Breast epithelium (tissue), 4 donors: ENCODE data around the gene ATXN10. TPM values are rescaled to one million over a fixed set of nuclear protein-coding genes. Genes with fewer than 3 reads are reported as not detected.
"Not testable (repeated sequence)": the region's sequence is repeated elsewhere in the genome, so short reads cannot be mapped to it uniquely, and the experiment has no call there.

ENCODE experiments used
- DNase-seq, 2 donors: peaks; one replicate each; pipeline ENCODE4 v3.0.0-alpha.2; 2019; ENCODE audit warnings: low spot score in 2 of 2
- H3K27ac ChIP-seq, 2 donors: fragments of 200-600 bp; sonication (generic) in 1 of 2; one replicate each; pipeline ENCODE4 v1.5.1; 2016 to 2019; ENCODE audit warnings: mild to moderate bottlenecking in 1 of 2
- H3K27me3 ChIP-seq, 2 donors: fragments of 200-600 bp; sonication (generic) in 1 of 2; one replicate each; pipeline versions ENCODE4 v1.5.1 to v1.6.0; 2017 to 2019; ENCODE audit warnings: control low read depth in 1 of 2, mild to moderate bottlenecking in 1 of 2
- H3K36me3 ChIP-seq: fragments of 200-600 bp; one replicate; pipeline ENCODE4 v1.5.1; 2019
- H3K4me1 ChIP-seq, 2 donors: fragments of 200-600 bp; sonication (generic); one replicate each; pipeline ENCODE4 v1.5.1; 2016 to 2019; ENCODE audit warnings: control low read depth in 1 of 2
- H3K4me3 ChIP-seq, 3 donors: fragments of 200-600 bp; sonication (generic); 1 replicate in 2 of 3; 2 replicates in 1 of 3; pipeline ENCODE4 v1.5.1; 2016 to 2019; ENCODE audit warnings: mild to moderate bottlenecking in 3 of 3, moderate library complexity in 2 of 3
- H3K9me3 ChIP-seq, 2 donors: fragments of 200-600 bp; sonication (generic) in 1 of 2; one replicate each; pipeline ENCODE4 v1.5.1; 2016 to 2019; ENCODE audit warnings: control low read depth in 1 of 2
- POLR2A ChIP-seq: fragments of 450-650 bp; IDR thresholded peaks from one replicate; pipeline ENCODE4 v1.6.1; 2016; ENCODE audit warnings: antibody characterized with exemption, mild to moderate bottlenecking, moderate library complexity
- POLR2AphosphoS5 ChIP-seq, 3 donors: sonication (generic); formaldehyde crosslinking; IDR thresholded peaks; one replicate each; pipeline ENCODE4 v1.6.1; 2017; ENCODE audit warnings: antibody characterized with exemption in 3 of 3
- intact Hi-C: fragments of 100-400 bp; cut with DNase I; formaldehyde crosslinking; loops from one replicate; pipeline ENCODE4 v1.15.1; 2023; ENCODE audit warnings: low total_unique reads
- total RNA-seq, 3 donors: library from RNA; depleted of rRNA; stranded (reverse); fragments of >200 nt; gene quantifications; one replicate each; pipeline ENCODE4 v1.1.0, GENCODE V29; 2016
- TF ChIP-seq, protein P1 (sequence below), 3 donors: fragments of 450-650 bp; IDR thresholded peaks; one replicate each; pipeline ENCODE4 v1.5.1; 2016 to 2017; ENCODE audit warnings: antibody characterized with exemption in 3 of 3, mild to moderate bottlenecking in 3 of 3, moderate library complexity in 3 of 3

Gene ATXN10
- total RNA-seq, 3 donors from 2014 or later, result 78.6 to 145 (median 138) TPM

- Histone ChIP-seq H3K36me3 (no peaks in the 10 kb centered on the region), H3K27me3 (no peaks in the 10 kb centered on the region), H3K4me1 (no peaks in the 10 kb centered on the region), H3K4me3 (no peak overlapping the region), H3K9me3 (no peaks in the 10 kb centered on the region), H3K27ac (no peak overlapping the region)
- DNase-seq, result no peak
- intact Hi-C loops, result no loop called here
- TF ChIP-seq POLR2AphosphoS5 (IDR thresholded peaks at IDR 0.05) (no peak), POLR2A (no peak)
- TF ChIP-seq, protein P1, sequence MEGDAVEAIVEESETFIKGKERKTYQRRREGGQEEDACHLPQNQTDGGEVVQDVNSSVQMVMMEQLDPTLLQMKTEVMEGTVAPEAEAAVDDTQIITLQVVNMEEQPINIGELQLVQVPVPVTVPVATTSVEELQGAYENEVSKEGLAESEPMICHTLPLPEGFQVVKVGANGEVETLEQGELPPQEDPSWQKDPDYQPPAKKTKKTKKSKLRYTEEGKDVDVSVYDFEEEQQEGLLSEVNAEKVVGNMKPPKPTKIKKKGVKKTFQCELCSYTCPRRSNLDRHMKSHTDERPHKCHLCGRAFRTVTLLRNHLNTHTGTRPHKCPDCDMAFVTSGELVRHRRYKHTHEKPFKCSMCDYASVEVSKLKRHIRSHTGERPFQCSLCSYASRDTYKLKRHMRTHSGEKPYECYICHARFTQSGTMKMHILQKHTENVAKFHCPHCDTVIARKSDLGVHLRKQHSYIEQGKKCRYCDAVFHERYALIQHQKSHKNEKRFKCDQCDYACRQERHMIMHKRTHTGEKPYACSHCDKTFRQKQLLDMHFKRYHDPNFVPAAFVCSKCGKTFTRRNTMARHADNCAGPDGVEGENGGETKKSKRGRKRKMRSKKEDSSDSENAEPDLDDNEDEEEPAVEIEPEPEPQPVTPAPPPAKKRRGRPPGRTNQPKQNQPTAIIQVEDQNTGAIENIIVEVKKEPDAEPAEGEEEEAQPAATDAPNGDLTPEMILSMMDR (IDR thresholded peaks at IDR 0.05), result no peak
These were observed 37.6 kb downstream of the ATXN10 start for GRCh38 chr22:45709060-45709739.

GRCh38 chr22:45709866-45710265 lies 38.2 kb downstream of the ATXN10 start:
- Histone ChIP-seq H3K4me1 (no peaks in the 10 kb centered on the region), H3K27me3 (no peaks in the 10 kb centered on the region), H3K27ac (no peak overlapping the region), H3K36me3 (no peaks in the 10 kb centered on the region), H3K4me3 (no peak overlapping the region), H3K9me3 (no peaks in the 10 kb centered on the region)
- intact Hi-C loops, result no loop called here
- TF ChIP-seq POLR2A (no peak), POLR2AphosphoS5 (IDR thresholded peaks at IDR 0.05) (no peak)
- TF ChIP-seq, protein P1 (IDR thresholded peaks at IDR 0.05), result no peak
- DNase-seq, result no peak

GRCh38 chr22:45710469-45710868 lies 38.8 kb downstream of the ATXN10 start:
- H3K27ac ChIP-seq, result no peak overlapping the region
- no peaks in the 10 kb centered on the region for H3K4me1 ChIP-seq
- intact Hi-C loops, result no loop called here
- no peaks in the 10 kb centered on the region for H3K27me3 ChIP-seq
- H3K9me3 ChIP-seq, result no peaks in the 10 kb centered on the region
- TF ChIP-seq POLR2A (no peak), POLR2AphosphoS5 (IDR thresholded peaks at IDR 0.05) (no peak)
- TF ChIP-seq, protein P1 (IDR thresholded peaks at IDR 0.05), result no peak
- H3K36me3 ChIP-seq, result no peaks in the 10 kb centered on the region
- no peak overlapping the region for H3K4me3 ChIP-seq
- DNase-seq, result no peak

- H3K4me3 ChIP-seq, intact Hi-C loops, H3K9me3 ChIP-seq, H3K4me1 ChIP-seq, H3K27ac ChIP-seq, H3K36me3 ChIP-seq, H3K27me3 ChIP-seq, DNase-seq: not testable (repeated sequence)
These were observed 42.8 kb downstream of the ATXN10 start for GRCh38 chr22:45714390-45714789.

DNA sequence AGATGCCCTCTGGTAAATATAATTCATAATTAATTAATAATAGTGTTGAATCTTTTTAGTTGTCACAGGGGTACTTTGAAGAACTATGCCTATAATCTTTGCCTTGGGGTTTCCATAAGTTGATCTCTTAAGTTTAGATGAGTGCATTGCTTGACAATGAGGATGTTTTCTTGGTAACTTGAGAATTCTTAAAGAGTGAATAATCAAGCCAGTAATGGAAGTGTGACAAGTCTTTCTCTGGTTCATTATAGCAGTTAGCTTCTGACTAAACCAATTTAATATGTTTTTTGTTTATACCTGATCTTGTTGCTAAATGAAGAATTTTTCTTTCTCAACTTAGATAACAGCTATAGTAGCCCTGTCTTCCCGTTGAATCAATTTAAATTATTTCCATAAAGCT lies 46.2 kb downstream of the ATXN10 start:
- H3K36me3 ChIP-seq, result no peaks in the 10 kb centered on the region
- TF ChIP-seq, protein P1 (IDR thresholded peaks at IDR 0.05), result no peak
- no peak for TF ChIP-seq POLR2AphosphoS5 (IDR thresholded peaks at IDR 0.05)
- no peak for TF ChIP-seq POLR2A
- intact Hi-C loops, result no loop called here
- H3K27ac ChIP-seq, result no peak overlapping the region
- H3K4me1 ChIP-seq, result no peaks in the 10 kb centered on the region
- no peak for DNase-seq
- no peaks in the 10 kb centered on the region for H3K27me3 ChIP-seq
- no peak overlapping the region for H3K4me3 ChIP-seq
- no peaks in the 10 kb centered on the region for H3K9me3 ChIP-seq

- DNase-seq, result no peak
- TF ChIP-seq POLR2AphosphoS5 (IDR thresholded peaks at IDR 0.05) (no peak), POLR2A (no peak)
- TF ChIP-seq, protein P1 (IDR thresholded peaks at IDR 0.05), result no peak
These were observed 46.8 kb downstream of the ATXN10 start for GRCh38 chr22:45718391-45718790.

More at GRCh38 chr22:45718391-45718790, 46.8 kb downstream of the ATXN10 start:
- intact Hi-C loops, result no loop called here
- H3K36me3 ChIP-seq, result no peaks in the 10 kb centered on the region
- H3K4me1 ChIP-seq, result no peaks in the 10 kb centered on the region
- no peak overlapping the region for H3K27ac ChIP-seq
- no peaks in the 10 kb centered on the region for H3K27me3 ChIP-seq
- no peaks in the 10 kb centered on the region for H3K9me3 ChIP-seq
- H3K4me3 ChIP-seq, result no peak overlapping the region
